ENCODE measurements around the gene BTBD2.

The BTBD2 gene

DNA sequence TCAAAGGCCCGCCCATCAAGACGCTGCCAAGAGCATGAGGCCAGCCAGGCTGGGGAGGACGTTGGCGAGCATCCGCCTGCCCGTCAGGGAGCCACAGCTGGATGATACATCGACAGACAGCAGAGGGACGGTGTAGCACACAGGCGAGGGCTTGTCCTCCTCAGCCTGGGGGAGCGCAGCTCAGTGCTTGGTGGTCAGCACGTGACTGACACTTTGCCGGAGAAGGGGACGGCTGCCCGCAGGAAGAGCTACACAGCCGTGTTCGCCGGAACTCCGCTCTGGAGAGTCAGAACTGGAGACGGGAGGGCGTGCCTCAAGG lies 40.4 kb downstream of the BTBD2 start:
- no peak for DNase-seq
- TF ChIP-seq, protein P1, sequence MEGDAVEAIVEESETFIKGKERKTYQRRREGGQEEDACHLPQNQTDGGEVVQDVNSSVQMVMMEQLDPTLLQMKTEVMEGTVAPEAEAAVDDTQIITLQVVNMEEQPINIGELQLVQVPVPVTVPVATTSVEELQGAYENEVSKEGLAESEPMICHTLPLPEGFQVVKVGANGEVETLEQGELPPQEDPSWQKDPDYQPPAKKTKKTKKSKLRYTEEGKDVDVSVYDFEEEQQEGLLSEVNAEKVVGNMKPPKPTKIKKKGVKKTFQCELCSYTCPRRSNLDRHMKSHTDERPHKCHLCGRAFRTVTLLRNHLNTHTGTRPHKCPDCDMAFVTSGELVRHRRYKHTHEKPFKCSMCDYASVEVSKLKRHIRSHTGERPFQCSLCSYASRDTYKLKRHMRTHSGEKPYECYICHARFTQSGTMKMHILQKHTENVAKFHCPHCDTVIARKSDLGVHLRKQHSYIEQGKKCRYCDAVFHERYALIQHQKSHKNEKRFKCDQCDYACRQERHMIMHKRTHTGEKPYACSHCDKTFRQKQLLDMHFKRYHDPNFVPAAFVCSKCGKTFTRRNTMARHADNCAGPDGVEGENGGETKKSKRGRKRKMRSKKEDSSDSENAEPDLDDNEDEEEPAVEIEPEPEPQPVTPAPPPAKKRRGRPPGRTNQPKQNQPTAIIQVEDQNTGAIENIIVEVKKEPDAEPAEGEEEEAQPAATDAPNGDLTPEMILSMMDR (IDR thresholded peaks at IDR 0.05; ENCODE audit: low read depth, low read length), result no peak
- Histone ChIP-seq H3K9me3 (ENCODE audit: severe bottlenecking) (no peaks in the 10 kb centered on the region), H3K27ac (no peak overlapping the region), H3K4me3 (ENCODE audit: low read depth, low read length) (no peak overlapping the region), H3K27me3 (ENCODE audit: insufficient read depth, low read depth, severe bottlenecking) (no peaks in the 10 kb centered on the region), H3K36me3 (peaks cover 59% of the 10 kb centered on the region)

DNA sequence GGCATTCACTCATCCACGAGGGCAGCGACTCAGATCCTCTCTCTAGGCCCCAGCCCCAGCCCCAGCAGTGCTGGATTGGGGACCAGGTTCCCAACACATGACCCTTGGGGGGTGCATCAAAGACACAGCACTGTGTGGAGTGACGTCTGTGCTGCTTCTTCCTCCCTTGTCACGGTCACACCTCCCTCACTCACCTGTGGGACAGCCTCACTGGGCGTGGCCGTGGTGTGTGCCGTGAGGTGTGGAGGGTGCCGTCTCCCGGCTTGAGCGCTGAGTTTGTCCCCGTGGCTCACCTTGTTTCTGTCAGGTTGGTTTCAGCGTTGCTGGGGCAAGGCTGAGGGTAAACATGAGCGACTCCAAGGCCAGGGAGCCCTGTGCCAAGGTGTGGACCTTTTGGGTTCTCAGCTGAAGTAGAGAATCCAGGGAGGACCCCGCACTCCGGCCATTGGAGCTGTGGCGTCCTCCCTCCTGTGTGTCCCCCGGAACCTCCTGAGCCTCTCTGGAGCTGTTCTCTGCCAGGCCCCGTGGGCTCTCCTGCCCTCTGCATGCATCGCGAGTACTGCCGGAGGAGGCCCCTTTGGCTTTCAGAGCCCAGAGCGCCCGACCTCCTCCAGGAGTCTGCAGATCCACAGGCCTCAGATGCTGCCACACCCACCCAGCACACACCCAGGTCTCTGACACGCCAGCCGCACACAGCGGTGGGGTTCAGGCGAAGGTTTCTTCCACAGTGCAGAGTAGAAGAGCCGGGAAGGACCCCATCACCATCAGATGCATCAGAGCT lies 40.9 kb downstream of the BTBD2 start:
- no peaks in the 10 kb centered on the region for H3K27me3 ChIP-seq (ENCODE audit: insufficient read depth, low read depth, severe bottlenecking)
- H3K36me3 ChIP-seq, result peaks cover 61% of the 10 kb centered on the region
- TF ChIP-seq, protein P1 (IDR thresholded peaks at IDR 0.05; ENCODE audit: low read depth, low read length), result no peak
- no peak for DNase-seq
- H3K27ac ChIP-seq, result no peak overlapping the region
- H3K9me3 ChIP-seq (ENCODE audit: severe bottlenecking), result no peaks in the 10 kb centered on the region
- no peak overlapping the region for H3K4me3 ChIP-seq (ENCODE audit: low read depth, low read length)

DNA sequence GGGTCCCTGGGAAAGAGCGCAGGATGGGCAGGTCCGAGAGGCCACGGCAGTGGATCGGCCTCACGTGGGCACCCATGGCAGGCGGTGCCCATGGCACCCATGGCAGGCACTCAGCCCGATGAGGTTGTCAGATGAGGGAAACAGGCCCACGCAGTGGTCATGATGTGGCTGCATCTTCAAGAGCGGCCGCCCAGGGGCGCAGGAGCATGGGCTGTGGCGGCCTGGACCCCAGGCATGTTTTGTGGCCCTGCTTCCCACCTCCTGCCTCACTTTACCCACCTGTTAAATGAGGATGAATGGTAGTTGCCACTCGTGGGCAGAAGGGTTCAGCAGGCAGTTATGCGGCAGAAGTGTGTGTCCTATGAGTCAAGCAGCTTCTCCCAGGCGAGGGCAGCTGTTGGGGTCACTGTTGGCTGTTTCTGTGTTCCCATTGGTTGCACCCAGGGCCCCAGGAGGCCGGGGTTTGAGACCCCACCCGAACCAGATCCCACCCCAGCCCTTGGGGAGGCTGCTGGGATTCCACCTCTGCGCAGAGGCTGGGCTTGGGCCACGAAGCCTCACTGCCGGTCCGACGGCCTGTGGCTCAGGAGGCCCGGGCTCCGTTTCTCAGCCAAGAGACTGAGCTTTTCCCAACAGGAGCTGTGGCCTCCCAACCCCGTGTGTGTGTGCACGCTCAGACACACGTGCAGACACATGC lies 44.6 kb downstream of the BTBD2 start:
- DNase-seq, result no peak
- no peaks in the 10 kb centered on the region for H3K27me3 ChIP-seq (ENCODE audit: insufficient read depth, low read depth, severe bottlenecking)
- H3K27ac ChIP-seq, result no peak overlapping the region
- H3K4me3 ChIP-seq (ENCODE audit: low read depth, low read length), result no peak overlapping the region
- H3K36me3 ChIP-seq, result peaks cover 46% of the 10 kb centered on the region
- TF ChIP-seq, protein P1 (IDR thresholded peaks at IDR 0.05; ENCODE audit: low read depth, low read length), result no peak
- no peaks in the 10 kb centered on the region for H3K9me3 ChIP-seq (ENCODE audit: severe bottlenecking)

DNA sequence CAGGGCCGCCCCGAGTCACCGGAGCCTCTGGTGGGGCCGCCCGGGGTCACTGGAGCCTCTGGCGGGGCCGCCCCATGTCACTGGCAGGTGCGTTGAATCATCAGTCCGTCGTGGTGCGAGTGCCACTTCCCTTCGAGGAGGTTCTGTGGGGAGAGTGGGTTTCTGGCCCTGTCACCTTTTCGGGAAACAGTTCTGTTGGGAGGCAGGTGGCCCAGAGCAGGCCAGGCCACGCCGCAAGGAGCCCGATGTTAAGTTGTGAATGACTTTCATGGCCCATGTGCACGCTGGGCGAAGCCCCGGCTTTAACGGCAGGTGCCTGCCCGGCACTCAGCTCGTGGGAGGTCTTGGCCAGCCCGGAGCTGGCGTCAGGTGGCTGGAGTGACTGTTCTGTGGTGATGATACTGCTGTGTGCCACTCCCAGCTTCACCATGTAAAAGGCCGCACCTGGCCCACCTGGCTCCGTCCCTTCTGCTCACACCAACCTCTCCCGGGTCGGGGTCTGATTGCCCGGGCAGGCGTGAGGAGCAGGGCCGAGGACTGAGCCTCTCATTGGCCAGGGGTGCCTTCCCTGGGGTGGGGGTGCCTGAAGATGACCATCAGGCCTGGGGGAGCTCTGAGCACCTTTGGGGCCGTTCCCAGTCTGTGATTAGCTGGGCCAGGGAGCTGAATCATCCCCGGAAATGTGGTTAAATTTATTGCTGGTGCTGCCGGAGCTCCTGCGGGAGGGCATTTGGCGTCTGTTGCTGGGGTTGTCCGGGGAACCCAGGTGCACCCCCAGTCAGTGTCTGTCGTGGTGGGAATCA lies 45.3 kb downstream of the BTBD2 start:
- Histone ChIP-seq H3K9me3 (ENCODE audit: severe bottlenecking) (no peaks in the 10 kb centered on the region), H3K36me3 (peaks cover 38% of the 10 kb centered on the region), H3K27ac (no peak overlapping the region), H3K4me3 (ENCODE audit: low read depth, low read length) (no peak overlapping the region), H3K27me3 (ENCODE audit: insufficient read depth, low read depth, severe bottlenecking) (no peaks in the 10 kb centered on the region)
- TF ChIP-seq, protein P1 (IDR thresholded peaks at IDR 0.05; ENCODE audit: low read depth, low read length), result no peak
- no peak for DNase-seq

DNA sequence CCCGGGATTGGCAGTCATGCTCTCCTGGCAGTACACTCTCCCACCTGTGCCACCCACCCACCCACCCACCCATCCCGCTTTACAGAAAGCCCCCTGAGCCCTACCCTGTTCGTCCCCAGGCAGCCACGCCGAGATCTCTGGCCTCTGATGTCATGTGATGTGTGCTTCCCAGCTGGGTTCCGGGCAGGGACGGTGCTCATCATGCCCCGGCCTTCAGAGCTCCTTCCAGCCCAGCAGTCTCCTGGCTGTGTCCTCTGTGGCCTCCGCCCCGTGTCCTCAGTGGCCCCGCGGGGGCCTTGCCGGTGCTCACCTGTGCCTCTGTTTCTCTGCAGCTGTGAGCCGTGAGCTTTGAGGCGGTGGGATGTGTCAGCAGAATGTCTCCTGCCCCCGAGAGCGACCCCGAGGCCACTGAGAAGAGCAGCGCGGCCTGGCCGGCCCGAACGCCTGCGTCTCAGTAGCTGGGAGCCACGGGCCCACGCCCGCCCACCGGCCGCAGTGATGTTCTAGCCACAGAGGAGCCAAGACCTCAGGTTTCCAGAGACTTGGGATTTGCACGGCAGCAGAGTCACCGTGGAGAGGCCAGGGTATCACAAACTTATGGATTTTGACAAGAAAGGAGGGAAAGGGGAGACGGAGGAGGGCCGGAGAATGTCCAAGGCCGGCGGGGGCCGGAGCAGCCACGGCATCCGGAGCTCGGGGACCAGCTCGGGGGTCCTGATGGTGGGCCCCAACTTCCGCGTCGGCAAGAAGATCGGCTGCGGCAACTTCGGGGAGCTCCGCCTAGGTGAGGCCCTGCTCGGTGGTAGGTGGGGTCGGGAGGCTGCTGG lies 46.1 kb downstream of the BTBD2 start:
- no peak overlapping the region for H3K27ac ChIP-seq
- no peaks in the 10 kb centered on the region for H3K9me3 ChIP-seq (ENCODE audit: severe bottlenecking)
- DNase-seq, result no peak
- TF ChIP-seq, protein P1 (IDR thresholded peaks at IDR 0.05; ENCODE audit: low read depth, low read length), result no peak
- peaks cover 37% of the 10 kb centered on the region for H3K36me3 ChIP-seq
- no peak overlapping the region for H3K4me3 ChIP-seq (ENCODE audit: low read depth, low read length)
- H3K27me3 ChIP-seq (ENCODE audit: insufficient read depth, low read depth, severe bottlenecking), result no peaks in the 10 kb centered on the region

All from WERI-Rb-1 (cell line).